Measurements from ENCODE around the gene UBE3D. TPM values are rescaled to one million over a fixed set of nuclear protein-coding genes. Genes with fewer than 3 reads are reported as not detected.

The UBE3D gene
- polyA plus RNA-seq, 1 donor (not counting 4 experiments of a cell fraction or from before 2014, with no cell fraction given): 6.3 TPM

GRCh38 chr6:82971877-82972460, 93.7 kb downstream of the UBE3D start:
- H3K9me3 ChIP-seq (ENCODE audit: control insufficient read depth, low read depth, low read length): no peaks in the 10 kb centered on the region
- no peak overlapping the region for H3K4me2 ChIP-seq (ENCODE audit: control insufficient read depth, extremely low read depth, insufficient read depth, low read depth, low read length)
- no peak for TF ChIP-seq CTCF (optimal IDR thresholded peaks at IDR 0.05 in 1 of 3, IDR thresholded peaks at IDR 0.05 in 1 of 3, conservative IDR thresholded peaks at IDR 0.05 in 1 of 3; ENCODE audit: extremely low read depth in 1 of 3, insufficient read depth in 2 of 3, low read length in 3 of 3)
- TF ChIP-seq EZH2 (IDR thresholded peaks at IDR 0.05; ENCODE audit: low read length): no peak
- H3K4me3 ChIP-seq (ENCODE audit: control insufficient read depth in 2 of 3, extremely low read depth in 1 of 3, insufficient read depth in 2 of 3, low read depth in 1 of 3, low read length in 3 of 3): no peak overlapping the region
- no peak overlapping the region for H3K9ac ChIP-seq (ENCODE audit: control insufficient read depth, extremely low read depth, insufficient read depth, low read length)
- H3K27ac ChIP-seq (ENCODE audit: control insufficient read depth, insufficient read depth, low read length): no peak overlapping the region
- H3K36me3 ChIP-seq (ENCODE audit: control insufficient read depth in 2 of 2, extremely low read depth in 1 of 2, insufficient read depth in 2 of 2, low read length in 2 of 2): no peaks in the 10 kb centered on the region
- no peaks in the 10 kb centered on the region for H3K4me1 ChIP-seq (ENCODE audit: control insufficient read depth, extremely low read depth, insufficient read depth, low read length)
- H3K79me2 ChIP-seq (ENCODE audit: control insufficient read depth, insufficient read depth, low read length): no peaks in the 10 kb centered on the region
- FAIRE-seq: no peak
- no peak for DNase-seq (ENCODE audit: low read depth, low spot score)
- no peak overlapping the region for H2AFZ ChIP-seq (ENCODE audit: control insufficient read depth, low read length)
- dilution Hi-C loops (cut with MboI; ENCODE audit: extremely low pct_ligation_motif_present, low sequenced_read_pairs): no loop called here
- no peaks in the 10 kb centered on the region for H3K27me3 ChIP-seq (ENCODE audit: control insufficient read depth, extremely low read depth, insufficient read depth, low read length)
- no peaks in the 10 kb centered on the region for H3K9me1 ChIP-seq (ENCODE audit: control insufficient read depth, extremely low read depth, insufficient read depth, low read length)
- H4K20me1 ChIP-seq (ENCODE audit: control insufficient read depth, extremely low read depth, insufficient read depth, low read length): no peaks in the 10 kb centered on the region

- Histone ChIP-seq H3K9me3 (ENCODE audit: control insufficient read depth, low read depth, low read length) (no peaks in the 10 kb centered on the region), H3K4me3 (ENCODE audit: control insufficient read depth in 2 of 3, extremely low read depth in 1 of 3, insufficient read depth in 2 of 3, low read depth in 1 of 3, low read length in 3 of 3) (no peak overlapping the region), H3K79me2 (ENCODE audit: control insufficient read depth, insufficient read depth, low read length) (no peaks in the 10 kb centered on the region), H2AFZ (ENCODE audit: control insufficient read depth, low read length) (no peak overlapping the region), H3K27me3 (ENCODE audit: control insufficient read depth, extremely low read depth, insufficient read depth, low read length) (no peaks in the 10 kb centered on the region), H4K20me1 (ENCODE audit: control insufficient read depth, extremely low read depth, insufficient read depth, low read length) (no peaks in the 10 kb centered on the region), H3K4me2 (ENCODE audit: control insufficient read depth, extremely low read depth, insufficient read depth, low read depth, low read length) (no peak overlapping the region), H3K36me3 (ENCODE audit: control insufficient read depth in 2 of 2, extremely low read depth in 1 of 2, insufficient read depth in 2 of 2, low read length in 2 of 2) (no peaks in the 10 kb centered on the region), H3K4me1 (ENCODE audit: control insufficient read depth, extremely low read depth, insufficient read depth, low read length) (no peaks in the 10 kb centered on the region), H3K9ac (ENCODE audit: control insufficient read depth, extremely low read depth, insufficient read depth, low read length) (no peak overlapping the region), H3K9me1 (ENCODE audit: control insufficient read depth, extremely low read depth, insufficient read depth, low read length) (no peaks in the 10 kb centered on the region), H3K27ac (ENCODE audit: control insufficient read depth, insufficient read depth, low read length) (no peak overlapping the region)
- TF ChIP-seq EZH2 (IDR thresholded peaks at IDR 0.05; ENCODE audit: low read length) (no peak), CTCF (optimal IDR thresholded peaks at IDR 0.05 in 1 of 3, IDR thresholded peaks at IDR 0.05 in 1 of 3, conservative IDR thresholded peaks at IDR 0.05 in 1 of 3; ENCODE audit: extremely low read depth in 1 of 3, insufficient read depth in 2 of 3, low read length in 3 of 3) (no peak)
- FAIRE-seq: no peak
- no peak for DNase-seq (ENCODE audit: low read depth, low spot score)
- dilution Hi-C loops (cut with MboI; ENCODE audit: extremely low pct_ligation_motif_present, low sequenced_read_pairs): no loop called here
These were observed 94.8 kb downstream of the UBE3D start for GRCh38 chr6:82970839-82971238.

All from keratinocyte (primary cell).